Stomach (tissue), 4 donors: ENCODE results near the gene ADD2.

ENCODE experiments used
- CTCF ChIP-seq, 7 experiments: fragments of 450-650 bp in 4 of 7; fragments of 200-600 bp in 3 of 7; sonication (generic) in 3 of 7; IDR thresholded peaks; one replicate each; pipeline ENCODE4 v1.5.1; 2016 to 2019; ENCODE audit warnings: antibody characterized with exemption in 7 of 7, control low read depth in 2 of 7, mild to moderate bottlenecking in 1 of 7
- POLR2A ChIP-seq, 4 donors: fragments of 450-650 bp; IDR thresholded peaks; one replicate each; pipeline ENCODE4 v1.6.1; 2016; ENCODE audit warnings: antibody characterized with exemption in 4 of 4, control low read depth in 2 of 4, mild to moderate bottlenecking in 1 of 4, moderate library complexity in 1 of 4

GRCh38 chr2:70648961-70649360, 119.0 kb downstream of the ADD2 start:
- TF ChIP-seq CTCF (IDR thresholded peaks at IDR 0.05), result no peak
- TF ChIP-seq POLR2A (IDR thresholded peaks at IDR 0.05), result no peak
